IPS-NIHi7 (cell line): ENCODE results near the gene MYO5C.
"Not testable (repeated sequence)": the region's sequence is repeated elsewhere in the genome, so short reads cannot be mapped to it uniquely, and the experiment has no call there.

Experiments used
- DNase-seq: peaks from one replicate; pipeline ENCODE4 v3.0.0; 2012; ENCODE audit warnings: mixed read lengths; ENCODE audit errors: extremely low spot score

The MYO5C gene

GRCh38 chr15:52179278-52180195, 116.1 kb downstream of the MYO5C start:
- peak; percentile 95 for DNase-seq

GRCh38 chr15:52178765-52179164, 116.8 kb downstream of the MYO5C start:
- DNase-seq = no peak

GRCh38 chr15:52172869-52173268, 122.7 kb downstream of the MYO5C start:
- no peak for DNase-seq

- DNase-seq = no peak
These were observed 123.8 kb downstream of the MYO5C start for GRCh38 chr15:52171807-52172206.

- DNase-seq = peak; percentile 45
These were observed 124.2 kb downstream of the MYO5C start for GRCh38 chr15:52171386-52171785.

- not testable (repeated sequence) for DNase-seq
These were observed 125.4 kb downstream of the MYO5C start for GRCh38 chr15:52170199-52170598.

- not testable (repeated sequence) for DNase-seq
These were observed 130.0 kb downstream of the MYO5C start for GRCh38 chr15:52165494-52166131.

- DNase-seq = no peak
These were observed 130.9 kb downstream of the MYO5C start for GRCh38 chr15:52164631-52165265.

GRCh38 chr15:52163321-52164190, 132.0 kb downstream of the MYO5C start:
- peak; percentile 64 for DNase-seq

- no peak for DNase-seq
These were observed 132.7 kb downstream of the MYO5C start for GRCh38 chr15:52162876-52163275.

- DNase-seq = no peak
These were observed 133.3 kb downstream of the MYO5C start for GRCh38 chr15:52162260-52162659.

- DNase-seq = no peak
These were observed 134.1 kb downstream of the MYO5C start for GRCh38 chr15:52161406-52161966.

- DNase-seq = no peak
These were observed 136.0 kb downstream of the MYO5C start for GRCh38 chr15:52159645-52160044.

GRCh38 chr15:52158084-52158765, 137.4 kb downstream of the MYO5C start:
- no peak for DNase-seq

GRCh38 chr15:52155878-52156277, 139.7 kb downstream of the MYO5C start:
- no peak for DNase-seq

- no peak for DNase-seq
These were observed 140.4 kb downstream of the MYO5C start for GRCh38 chr15:52154896-52155865.

- DNase-seq = no peak
These were observed 141.4 kb downstream of the MYO5C start for GRCh38 chr15:52153900-52154895.

GRCh38 chr15:52151353-52151752, 144.3 kb downstream of the MYO5C start:
- DNase-seq = no peak
